GM19324 (cell line): ENCODE data around the gene MRGPRE.

Experiments used
- ATAC-seq: cut with Tn5 transposase; IDR thresholded peaks from one replicate; pipeline ENCODE4 v1.9.1; 2021; ENCODE audit warnings: mild to moderate bottlenecking, moderate library complexity; ENCODE audit not compliant: unreplicated experiment, low FRiP score

Gene MRGPRE

GRCh38 chr11:3198815-3199214 lies 33.4 kb downstream of the MRGPRE start:
- no peak for ATAC-seq

GRCh38 chr11:3197878-3198528 lies 34.2 kb downstream of the MRGPRE start:
- no peak for ATAC-seq

GRCh38 chr11:3197044-3197695 lies 35.0 kb downstream of the MRGPRE start:
- ATAC-seq: no peak

- ATAC-seq: no peak
Measured at GRCh38 chr11:3196161-3197043, 35.8 kb downstream of the MRGPRE start.

- ATAC-seq: no peak
Measured at GRCh38 chr11:3195251-3196160, 36.7 kb downstream of the MRGPRE start.

- ATAC-seq: no peak
Measured at GRCh38 chr11:3194016-3194816, 38.0 kb downstream of the MRGPRE start.

GRCh38 chr11:3193373-3194015 lies 38.7 kb downstream of the MRGPRE start:
- no peak for ATAC-seq

GRCh38 chr11:3192511-3193372 lies 39.5 kb downstream of the MRGPRE start:
- no peak for ATAC-seq

- no peak for ATAC-seq
Measured at GRCh38 chr11:3191586-3192324, 40.5 kb downstream of the MRGPRE start.

- no peak for ATAC-seq
Measured at GRCh38 chr11:3190600-3190999, 41.6 kb downstream of the MRGPRE start.

GRCh38 chr11:3189886-3190583 lies 42.2 kb downstream of the MRGPRE start:
- no peak for ATAC-seq

GRCh38 chr11:3189196-3189843 lies 42.9 kb downstream of the MRGPRE start:
- no peak for ATAC-seq

- ATAC-seq: no peak
Measured at GRCh38 chr11:3188496-3189195, 43.6 kb downstream of the MRGPRE start.

- no peak for ATAC-seq
Measured at GRCh38 chr11:3186166-3186953, 45.9 kb downstream of the MRGPRE start.

- ATAC-seq: no peak
Measured at GRCh38 chr11:3184732-3185347, 47.4 kb downstream of the MRGPRE start.
